Neuronal stem cell (in vitro differentiated cells): Measurements from ENCODE around the gene TADA2B.

Experiments used
- DNase-seq: peaks from one replicate; pipeline ENCODE4 v3.0.0-alpha.2; 2013; ENCODE audit warnings: low spot score
- H2AFZ ChIP-seq: one replicate; pipeline ENCODE4 v1.6.1; 2013; ENCODE audit warnings: mild to moderate bottlenecking, low read length, inconsistent platforms
- H2AK5ac ChIP-seq: 2 replicates; pipeline ENCODE4 v1.6.1; 2013; ENCODE audit warnings: low read depth, mild to moderate bottlenecking, inconsistent platforms, low read length, moderate library complexity, mixed read lengths
- H2BK120ac ChIP-seq: 2 replicates; pipeline ENCODE4 v1.6.1; 2013; ENCODE audit warnings: low read depth, mild to moderate bottlenecking, inconsistent platforms, low read length, moderate library complexity, mixed read lengths
- H2BK12ac ChIP-seq: one replicate; pipeline ENCODE4 v1.6.1; 2013; ENCODE audit warnings: low read length, inconsistent platforms
- H2BK15ac ChIP-seq: 2 replicates; pipeline ENCODE4 v1.6.1; 2013; ENCODE audit warnings: mild to moderate bottlenecking, low read length, inconsistent platforms, mixed read lengths
- H2BK5ac ChIP-seq: one replicate; pipeline ENCODE4 v1.6.1; 2013; ENCODE audit warnings: inconsistent platforms, mild to moderate bottlenecking, low read length, moderate library complexity
- H3K14ac ChIP-seq: one replicate; pipeline ENCODE4 v1.6.1; 2013; ENCODE audit warnings: low read length, inconsistent platforms
- H3K18ac ChIP-seq: 2 replicates; pipeline ENCODE4 v1.6.1; 2013; ENCODE audit warnings: low read length, inconsistent platforms
- H3K23ac ChIP-seq: 2 replicates; pipeline ENCODE4 v1.6.1; 2013; ENCODE audit warnings: low read depth, mild to moderate bottlenecking, mixed read lengths, low read length, inconsistent platforms; ENCODE audit not compliant: poor library complexity
- H3K27ac ChIP-seq: replicated peaks from 3 replicates; pipeline ENCODE4 v1.5.1; 2013; ENCODE audit warnings: low read length, inconsistent platforms
- H3K27me3 ChIP-seq, 3 experiments: 2 replicates each; pipeline ENCODE4 v1.6.1; 2013; ENCODE audit warnings: low read length in 3 of 3, mild to moderate bottlenecking in 2 of 3, inconsistent platforms in 1 of 3, low read depth in 1 of 3, mixed read lengths in 1 of 3, moderate library complexity in 1 of 3; ENCODE audit not compliant: control insufficient read depth in 3 of 3, insufficient read depth in 3 of 3
- H3K36me3 ChIP-seq, 2 donors: replicated peaks in 1 of 2; 2 replicates each; pipeline ENCODE4 v1.6.1; 2013; ENCODE audit warnings: low read length in 2 of 2; ENCODE audit not compliant: control insufficient read depth in 2 of 2, insufficient read depth in 2 of 2
- H3K4ac ChIP-seq: 2 replicates; pipeline ENCODE4 v1.6.1; 2013; ENCODE audit warnings: inconsistent platforms, mild to moderate bottlenecking, low read length, moderate library complexity
- H3K4me1 ChIP-seq, 2 donors: 1 replicate in 1 of 2; 2 replicates in 1 of 2; pipeline ENCODE4 v1.6.1; 2013; ENCODE audit warnings: low read length in 2 of 2, low read depth in 1 of 2; ENCODE audit not compliant: control insufficient read depth in 2 of 2, insufficient read depth in 1 of 2
- H3K4me2 ChIP-seq: one replicate; pipeline ENCODE4 v1.6.1; 2013; ENCODE audit warnings: mild to moderate bottlenecking, low read length, inconsistent platforms; ENCODE audit not compliant: insufficient read depth, poor library complexity, severe bottlenecking
- H3K4me3 ChIP-seq, 2 donors: 2 replicates each; pipeline ENCODE4 v1.5.1; 2013; ENCODE audit warnings: low read length in 2 of 2, mild to moderate bottlenecking in 2 of 2, inconsistent platforms in 1 of 2, moderate library complexity in 1 of 2
- H3K79me1 ChIP-seq: one replicate; pipeline ENCODE4 v1.6.1; 2013; ENCODE audit warnings: low read depth, mild to moderate bottlenecking, inconsistent platforms, low read length, moderate library complexity
- H3K9ac ChIP-seq: one replicate; pipeline ENCODE4 v1.6.1; 2013; ENCODE audit warnings: mild to moderate bottlenecking, low read depth, low read length, inconsistent platforms; ENCODE audit not compliant: poor library complexity
- H3K9me3 ChIP-seq, 2 donors: replicated peaks in 1 of 2; 2 replicates each; pipeline versions ENCODE3 to v1.6.1; 2013; ENCODE audit warnings: low read length in 2 of 2, mild to moderate bottlenecking in 2 of 2, inconsistent platforms in 1 of 2, low read depth in 1 of 2, mixed read lengths in 1 of 2, moderate library complexity in 1 of 2; ENCODE audit not compliant: control insufficient read depth in 2 of 2, insufficient read depth in 1 of 2
- H4K8ac ChIP-seq: one replicate; pipeline ENCODE4 v1.6.1; 2013; ENCODE audit warnings: low read depth, mild to moderate bottlenecking, inconsistent platforms, low read length, moderate library complexity
- H4K91ac ChIP-seq: one replicate; pipeline ENCODE4 v1.6.1; 2013; ENCODE audit warnings: low read length, low read depth, mild to moderate bottlenecking, inconsistent platforms; ENCODE audit not compliant: poor library complexity
- WGBS, 2 donors: extraction: QIAGEN DNeasy Blood & Tissue Kit; methylation state at CpG; one replicate each; pipeline ENCODE4 v1.1.7; 2013; ENCODE audit warnings: missing lambda C conversion rate in 2 of 2, mixed read lengths in 1 of 2; ENCODE audit not compliant: insufficient read length in 2 of 2, insufficient replicate concordance in 1 of 2; ENCODE audit errors: extremely low coverage in 2 of 2; 5-methylcytosine and 5-hydroxymethylcytosine counted together

Gene TADA2B

DNA sequence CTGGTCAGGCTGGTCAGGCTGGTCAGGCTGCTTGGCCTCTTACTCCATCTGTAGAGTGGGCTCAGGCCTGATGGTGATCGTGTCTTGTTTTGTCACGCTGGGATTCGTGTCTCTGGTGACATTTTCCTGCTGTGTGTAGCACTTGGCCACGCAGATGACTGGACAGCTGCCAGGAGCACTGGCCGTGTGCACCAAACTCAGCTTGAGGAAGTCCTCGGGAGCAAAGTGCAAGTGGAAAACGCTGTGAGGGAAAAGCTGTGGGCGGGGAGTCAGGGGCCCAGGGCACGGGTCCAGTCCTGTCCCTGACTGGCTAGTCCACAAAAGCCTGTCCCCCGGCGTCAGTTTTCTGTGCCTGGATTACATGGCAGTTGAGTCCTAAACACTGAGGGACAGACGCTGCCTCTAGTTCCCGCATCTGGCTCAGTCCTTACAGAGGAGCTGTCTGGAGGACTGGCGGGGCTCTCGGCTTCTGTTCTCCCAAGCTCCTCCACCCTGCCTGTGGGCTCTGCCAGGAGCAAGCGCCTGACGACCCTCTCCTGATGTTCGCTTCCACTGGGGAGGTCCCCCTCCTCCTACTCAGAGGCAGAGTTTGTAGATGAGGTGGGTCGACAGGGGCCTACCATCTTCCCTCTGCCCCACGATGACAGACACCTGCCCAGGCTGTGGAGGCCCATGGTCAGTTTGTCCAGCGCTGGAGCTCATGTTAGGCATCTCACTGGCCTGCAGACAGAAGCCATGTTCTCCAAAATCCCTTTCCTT, 60.6 kb downstream of the TADA2B start:
- H3K36me3 ChIP-seq: no peaks in the 10 kb centered on the region
- no peaks in the 10 kb centered on the region for H3K9me3 ChIP-seq
- no peak overlapping the region for H4K91ac ChIP-seq
- H3K18ac ChIP-seq: peak overlapping the region; percentile 91
- H3K27me3 ChIP-seq: peaks cover 0 to 36% (median 2%) of the 10 kb centered on the region in 3 experiments
- no peaks in the 10 kb centered on the region for H3K79me1 ChIP-seq
- H2AK5ac ChIP-seq: peak overlapping the region; percentile 2
- no peak for DNase-seq
- H3K27ac ChIP-seq: peak overlapping the region; percentile 0
- WGBS, 2 donors: no CpG with 5 or more reads among the region's 21 CpGs
- peak overlapping the region; percentile 27 for H3K14ac ChIP-seq
- H2BK120ac ChIP-seq: no peak overlapping the region
- H3K4me1 ChIP-seq: peaks cover 2 to 19% of the 10 kb centered on the region in 2 donors
- peak overlapping the region; percentile 81 for H3K4me2 ChIP-seq
- H3K9ac ChIP-seq: peak overlapping the region; percentile 86
- peak overlapping the region; percentile 23 for H2BK15ac ChIP-seq
- H2BK12ac ChIP-seq: peak overlapping the region; percentile 33
- peak overlapping the region; percentile 52 for H3K23ac ChIP-seq
- no peak overlapping the region for H3K4ac ChIP-seq
- no peak overlapping the region for H4K8ac ChIP-seq
- H2AFZ ChIP-seq: peak overlapping the region; percentile 72
- peak overlapping the region in 1 of 2 donors; percentile 24 for H3K4me3 ChIP-seq
- H2BK5ac ChIP-seq: peak overlapping the region; percentile 43

- Histone ChIP-seq H3K36me3 (no peaks in the 10 kb centered on the region), H2BK120ac (no peak overlapping the region), H2BK15ac (peak overlapping the region; percentile 23), H2AK5ac (peak overlapping the region; percentile 2), H3K27ac (no peak overlapping the region), H3K27me3 (peaks cover 0 to 36% (median 2%) of the 10 kb centered on the region in 3 experiments), H3K4me2 (no peak overlapping the region), H3K14ac (no peak overlapping the region), H3K4me1 (peaks cover 2 to 19% of the 10 kb centered on the region in 2 donors), H3K4ac (no peak overlapping the region), H4K8ac (no peak overlapping the region), H2AFZ (no peak overlapping the region), H3K79me1 (no peaks in the 10 kb centered on the region), H2BK12ac (peak overlapping the region; percentile 1), H2BK5ac (no peak overlapping the region), H3K18ac (no peak overlapping the region), H3K9ac (no peak overlapping the region), H4K91ac (no peak overlapping the region), H3K23ac (no peak overlapping the region), H3K4me3 (no peak overlapping the region), H3K9me3 (no peaks in the 10 kb centered on the region)
- DNase-seq: no peak
- WGBS, 2 donors: no CpG with 5 or more reads among the region's 7 CpGs
Measured at GRCh38 chr4:7104366-7105031, 61.3 kb downstream of the TADA2B start.

GRCh38 chr4:7105276-7105675, 62.1 kb downstream of the TADA2B start:
- H3K4ac ChIP-seq: no peak overlapping the region
- no peak overlapping the region for H3K4me3 ChIP-seq
- H3K9me3 ChIP-seq: no peaks in the 10 kb centered on the region
- H3K14ac ChIP-seq: no peak overlapping the region
- no peak overlapping the region for H3K9ac ChIP-seq
- no peak overlapping the region for H2AFZ ChIP-seq
- H2BK15ac ChIP-seq: peak overlapping the region; percentile 2
- no peak overlapping the region for H3K4me2 ChIP-seq
- no peak overlapping the region for H4K8ac ChIP-seq
- H2BK120ac ChIP-seq: no peak overlapping the region
- H3K79me1 ChIP-seq: no peaks in the 10 kb centered on the region
- H3K27ac ChIP-seq: no peak overlapping the region
- no peak overlapping the region for H4K91ac ChIP-seq
- peaks cover 0 to 36% (median 2%) of the 10 kb centered on the region in 3 experiments for H3K27me3 ChIP-seq
- no peak for DNase-seq
- no CpG with 5 or more reads among the region's 15 CpGs for WGBS, 2 donors
- peaks cover 2 to 19% of the 10 kb centered on the region in 2 donors for H3K4me1 ChIP-seq
- no peaks in the 10 kb centered on the region for H3K36me3 ChIP-seq
- no peak overlapping the region for H2BK5ac ChIP-seq
- no peak overlapping the region for H3K23ac ChIP-seq
- H2AK5ac ChIP-seq: no peak overlapping the region
- H3K18ac ChIP-seq: no peak overlapping the region
- no peak overlapping the region for H2BK12ac ChIP-seq
